NCI-H1105 (cell line): ENCODE results near the gene IL6R.

ENCODE experiments used
- DNase-seq: peaks from one replicate; lab custom pipeline; 2025; lab: John Stamatoyannopoulos, UW

IL6R gene

DNA sequence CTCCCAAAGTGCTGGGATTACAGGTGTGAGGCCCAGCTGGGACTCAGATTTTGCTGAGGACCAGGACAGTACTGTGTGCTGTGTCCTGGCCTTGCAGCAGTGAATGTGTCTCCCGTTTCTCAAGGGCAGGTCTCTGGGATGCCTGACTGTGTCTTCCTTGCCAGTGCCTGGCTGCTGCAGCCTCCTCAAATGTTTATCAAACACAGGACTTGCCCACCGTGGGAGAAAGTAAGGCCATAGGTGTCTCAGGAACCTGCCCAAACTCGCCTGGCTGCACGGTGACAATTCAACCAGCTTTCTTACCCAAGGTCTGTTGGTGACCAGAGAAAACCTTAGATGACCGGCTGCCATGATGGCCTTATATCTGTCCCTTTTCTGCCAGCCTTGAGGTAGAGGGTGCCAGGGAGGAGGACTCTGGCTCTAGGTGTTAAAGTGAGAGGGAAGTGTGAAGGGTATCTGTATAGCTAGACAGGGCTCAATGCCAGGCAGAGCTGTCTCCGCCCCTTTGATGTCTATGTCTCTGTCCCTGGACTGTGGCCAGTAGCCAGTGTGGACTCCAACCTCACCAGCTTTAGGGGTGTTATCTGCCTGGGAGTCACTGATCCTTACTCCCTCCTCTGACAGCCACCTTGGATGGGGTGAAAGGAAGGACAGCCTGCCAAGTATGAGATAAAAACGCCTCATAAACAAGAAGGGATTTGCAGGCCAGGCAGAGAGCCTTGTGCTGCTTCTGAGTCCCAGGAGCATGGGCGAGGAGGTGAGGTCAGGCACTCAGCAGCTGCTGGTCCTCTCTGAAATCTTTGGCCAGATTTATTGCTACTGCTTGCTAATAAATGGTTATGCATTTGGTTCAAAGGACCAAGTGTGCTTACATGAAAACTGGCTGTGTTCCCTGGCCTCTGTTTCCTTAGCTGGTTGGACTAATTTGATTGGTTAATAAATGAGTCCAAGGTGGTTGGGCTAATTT is 22.3 kb downstream of the IL6R start:
- DNase-seq = no peak

- no peak for DNase-seq
Measured at GRCh38 chr1:154429118-154429517, 24.0 kb downstream of the IL6R start.

DNA sequence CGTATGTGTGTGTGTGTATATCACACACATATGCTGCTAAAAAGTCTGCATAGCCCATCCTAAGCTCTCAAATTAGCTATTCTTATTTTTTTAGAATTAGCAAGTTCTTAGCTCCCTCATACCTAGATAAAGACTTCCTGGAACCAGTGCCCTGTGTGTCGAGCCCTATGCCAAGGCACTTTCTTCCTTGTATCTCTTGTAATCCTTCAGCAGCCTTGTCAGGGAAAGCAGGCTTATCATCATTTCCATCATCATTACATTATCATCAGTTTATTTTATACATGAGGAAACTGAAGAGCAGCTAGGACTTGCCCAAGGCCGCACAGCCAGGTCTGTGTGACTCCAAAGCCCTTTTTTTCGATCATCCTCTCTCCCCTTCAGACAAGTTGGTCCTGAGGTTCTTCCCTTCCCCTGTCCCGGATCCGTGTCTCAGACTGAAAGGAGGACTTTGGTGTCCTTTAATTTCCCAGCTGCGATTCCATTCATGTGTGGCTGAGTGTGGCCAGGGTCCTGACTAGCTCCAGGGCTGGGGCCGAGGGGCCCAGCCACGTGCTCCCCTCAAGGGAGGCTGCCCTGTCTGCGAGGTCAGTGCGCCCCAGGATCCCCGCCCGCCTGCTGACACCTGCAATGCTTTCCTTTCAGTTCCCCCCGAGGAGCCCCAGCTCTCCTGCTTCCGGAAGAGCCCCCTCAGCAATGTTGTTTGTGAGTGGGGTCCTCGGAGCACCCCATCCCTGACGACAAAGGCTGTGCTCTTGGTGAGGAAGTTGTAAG is 24.9 kb downstream of the IL6R start:
- DNase-seq = no peak

DNA sequence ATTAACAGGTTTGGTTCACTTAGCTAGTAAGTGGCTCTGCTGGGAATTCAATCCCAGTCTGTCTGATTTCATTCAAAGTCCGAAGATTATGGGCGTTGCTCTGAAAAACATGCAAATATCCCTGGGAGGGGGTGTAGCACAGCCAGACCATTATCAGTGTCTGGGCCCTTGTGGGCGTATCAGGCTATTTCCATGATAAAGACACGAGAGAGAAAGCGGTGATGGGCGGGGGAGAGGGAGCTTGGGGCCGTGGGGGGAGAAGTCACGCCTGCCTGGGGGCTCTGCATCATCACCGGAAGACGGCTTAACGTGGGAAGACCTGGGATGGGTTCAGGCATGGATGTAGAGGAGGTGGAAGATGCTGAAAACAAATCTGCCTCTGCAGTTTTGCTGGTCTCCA is 25.8 kb downstream of the IL6R start:
- DNase-seq = no peak

GRCh38 chr1:154431586-154432373 is 26.6 kb downstream of the IL6R start:
- DNase-seq = no peak

DNA sequence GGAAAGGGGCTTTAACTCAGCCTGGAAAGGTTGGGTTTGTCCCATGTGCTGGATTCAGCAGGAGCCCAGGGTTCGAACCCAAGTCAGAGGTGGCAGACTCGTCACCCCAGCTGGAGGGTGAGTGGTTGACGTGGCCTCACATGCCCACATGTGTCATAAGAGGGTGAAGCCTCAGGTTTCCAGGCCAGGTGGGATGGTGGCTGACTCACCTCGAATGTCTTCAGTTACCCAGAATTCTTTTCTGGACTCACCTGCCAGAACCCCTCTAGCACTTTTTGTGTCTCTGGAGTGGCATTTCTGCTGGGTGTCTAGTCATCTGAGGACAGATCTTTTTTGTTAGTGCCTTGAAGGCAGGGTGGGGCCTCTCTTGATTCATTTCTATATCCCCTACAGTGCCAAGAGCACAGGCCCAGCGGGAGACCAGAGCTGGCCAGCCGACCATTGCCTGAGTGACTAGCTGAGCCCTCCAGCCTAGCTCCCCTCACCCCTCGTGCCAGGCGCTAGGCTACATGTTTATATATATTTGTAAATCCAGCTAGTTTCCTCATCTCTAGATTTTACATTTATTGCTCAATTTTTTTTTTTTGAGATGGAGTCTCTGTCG is 28.1 kb downstream of the IL6R start:
- no peak for DNase-seq

GRCh38 chr1:154434346-154435085 is 29.4 kb downstream of the IL6R start:
- DNase-seq = no peak

DNA sequence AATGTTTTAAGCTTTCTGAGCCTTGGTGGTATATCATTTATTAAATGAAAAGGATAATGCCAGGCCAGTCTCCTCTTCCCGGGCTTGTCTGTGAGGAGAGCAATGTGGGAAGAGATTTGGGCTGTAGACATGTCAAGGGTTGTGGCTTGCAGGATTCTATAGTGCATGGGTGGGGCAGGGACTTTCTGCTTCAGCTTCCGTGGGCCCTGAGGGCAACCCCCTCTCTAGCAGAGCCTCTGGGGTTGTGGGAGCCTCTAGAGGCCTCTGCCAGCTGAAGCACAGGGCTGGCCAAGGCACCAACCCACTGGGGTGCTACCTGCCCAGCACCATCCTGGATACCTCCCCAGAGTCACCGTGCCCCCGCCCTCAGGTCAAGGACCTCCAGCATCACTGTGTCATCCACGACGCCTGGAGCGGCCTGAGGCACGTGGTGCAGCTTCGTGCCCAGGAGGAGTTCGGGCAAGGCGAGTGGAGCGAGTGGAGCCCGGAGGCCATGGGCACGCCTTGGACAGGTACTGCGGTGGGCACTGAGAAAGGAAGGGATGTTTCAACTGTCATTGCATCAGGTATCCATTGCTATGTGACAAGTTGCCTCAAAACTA is 30.6 kb downstream of the IL6R start:
- DNase-seq = no peak

GRCh38 chr1:154436433-154436832 is 31.3 kb downstream of the IL6R start:
- DNase-seq = no peak

DNA sequence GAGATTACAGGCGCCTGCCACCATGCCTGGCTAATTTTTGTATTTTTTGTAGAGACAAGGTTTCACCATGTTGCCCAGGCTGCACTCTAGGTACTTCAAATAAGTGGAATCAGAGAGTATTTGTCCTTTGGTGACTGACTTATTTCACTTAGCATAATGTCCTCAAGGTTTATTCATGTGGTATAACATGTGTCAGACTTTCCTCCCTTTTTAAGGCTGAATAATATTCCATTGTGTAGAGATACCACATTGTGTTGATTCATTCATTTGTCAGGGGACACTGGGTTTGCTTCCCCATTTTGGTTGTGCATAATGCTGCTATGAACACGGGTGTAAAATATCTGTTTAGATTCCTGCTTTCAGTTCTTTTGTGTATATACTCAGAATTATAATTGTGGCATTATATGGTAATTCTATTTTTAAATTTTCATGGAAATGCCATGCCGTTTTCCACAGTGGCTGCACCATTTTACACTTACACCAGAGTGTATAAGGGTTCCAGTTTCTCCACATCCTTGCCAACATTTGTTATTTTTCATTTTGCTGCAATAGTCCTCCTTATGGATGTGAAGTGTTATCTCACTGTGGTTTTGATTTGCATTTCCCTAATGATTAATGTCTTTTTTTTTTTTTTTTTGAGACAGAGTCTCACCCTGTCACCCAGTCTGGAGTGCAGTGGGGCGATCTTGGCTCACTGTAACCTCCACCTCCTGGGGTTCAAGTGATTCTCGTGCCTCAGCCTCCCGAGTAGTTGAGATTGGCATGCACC is 35.1 kb downstream of the IL6R start:
- DNase-seq = no peak

GRCh38 chr1:154441241-154441888 is 36.2 kb downstream of the IL6R start:
- no peak for DNase-seq

- DNase-seq = no peak
Measured at GRCh38 chr1:154442006-154442740, 37.0 kb downstream of the IL6R start.

GRCh38 chr1:154443274-154444013 is 38.3 kb downstream of the IL6R start:
- DNase-seq = no peak

- DNase-seq = no peak
Measured at GRCh38 chr1:154445040-154445472, 39.9 kb downstream of the IL6R start.

DNA sequence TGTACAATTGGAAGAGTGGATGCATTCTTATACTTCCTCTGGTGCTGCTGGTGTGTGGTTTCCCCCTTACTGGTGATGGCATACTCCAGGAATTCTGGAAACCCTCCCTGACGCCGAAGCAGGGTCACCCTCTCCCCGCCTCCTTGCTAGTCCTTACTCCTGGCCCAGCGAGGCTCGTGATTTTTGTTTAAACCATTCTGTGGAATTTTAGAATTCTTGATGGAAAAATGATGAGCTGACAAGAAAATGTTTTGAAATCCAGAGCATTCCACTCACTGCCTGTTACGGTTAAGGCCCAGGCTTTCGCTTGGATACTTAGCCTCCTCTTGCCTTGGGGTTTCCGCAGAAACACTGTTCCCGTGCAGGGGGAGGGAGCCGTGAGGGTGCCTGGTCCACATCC is 41.1 kb downstream of the IL6R start:
- no peak for DNase-seq

GRCh38 chr1:154446789-154447188 is 41.6 kb downstream of the IL6R start:
- DNase-seq = no peak

DNA sequence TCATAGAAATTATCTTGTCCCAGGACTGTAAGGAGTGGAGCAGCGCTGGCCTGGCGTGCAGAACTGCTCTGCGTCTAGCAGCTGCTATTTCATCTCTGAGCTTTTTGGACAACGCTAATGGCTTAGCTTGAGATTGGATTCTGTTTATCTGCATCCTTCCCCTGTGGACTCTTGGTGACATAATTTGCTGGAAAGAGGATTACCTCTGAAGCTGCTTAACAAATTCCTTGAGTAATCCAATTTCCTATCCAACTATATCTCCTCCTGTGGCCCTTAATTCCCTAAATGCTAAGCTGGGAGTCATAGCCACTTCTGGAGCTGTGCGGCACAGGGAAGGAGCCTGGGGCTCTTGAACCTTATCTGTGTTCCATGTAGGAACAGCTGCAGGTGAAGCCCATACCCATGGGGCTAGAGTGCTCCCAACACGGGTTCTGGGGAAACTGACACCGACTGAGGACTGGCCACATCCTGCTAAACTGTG is 43.2 kb downstream of the IL6R start:
- DNase-seq = no peak

- DNase-seq = no peak
Measured at GRCh38 chr1:154453161-154453560, 48.0 kb downstream of the IL6R start.
